Neural cell (in vitro differentiated cells): ENCODE data around the gene CWC27. TPM values are rescaled to one million over a fixed set of nuclear protein-coding genes. Genes with fewer than 3 reads are reported as not detected.

Source experiments
- H2AFZ ChIP-seq: fragments of 200-600, 300-800 bp; sonication (generic), shearing (Covaris generic); 2 replicates; pipeline ENCODE4 v1.6.0; 2014; ENCODE audit warnings: low read depth, mild to moderate bottlenecking, antibody characterized with exemption, low read length, moderate library complexity
- H3F3A ChIP-seq: fragments of 200-600 bp; shearing (Covaris generic); 2 replicates; pipeline ENCODE4 v1.6.1; 2016; ENCODE audit warnings: mild to moderate bottlenecking, moderate library complexity, mixed read lengths, antibody characterized with exemption, low read length; ENCODE audit not compliant: insufficient read depth, poor library complexity, severe bottlenecking
- H3K27ac ChIP-seq: fragments of 200-600, 300-800 bp; sonication (generic), shearing (Covaris generic); 2 replicates; pipeline ENCODE4 v1.5.1; 2014; ENCODE audit warnings: mild to moderate bottlenecking, low read length, moderate library complexity
- H3K27me3 ChIP-seq: fragments of 300-800, 200-600 bp; sonication (generic), shearing (Covaris generic); 2 replicates; pipeline ENCODE4 v1.6.0; 2014; ENCODE audit warnings: mild to moderate bottlenecking, low read depth, low read length, moderate library complexity; ENCODE audit not compliant: insufficient read depth
- H3K36me3 ChIP-seq: fragments of 300-800, 200-600 bp; sonication (generic), shearing (Covaris generic); 2 replicates; pipeline ENCODE4 v1.5.1; 2014; ENCODE audit warnings: mild to moderate bottlenecking, antibody characterized with exemption, low read length, moderate library complexity; ENCODE audit not compliant: insufficient read depth
- H3K4me2 ChIP-seq: fragments of 300-800, 200-600 bp; sonication (generic), shearing (Covaris generic); 2 replicates; pipeline ENCODE4 v1.6.0; 2014; ENCODE audit warnings: mild to moderate bottlenecking, low read length
- H3K4me3 ChIP-seq: fragments of 300-800, 200-600 bp; sonication (generic), shearing (Covaris generic); 2 replicates; pipeline ENCODE4 v1.5.1; 2014; ENCODE audit warnings: mild to moderate bottlenecking, low read length, moderate library complexity
- H3K79me2 ChIP-seq: fragments of 200-600 bp; shearing (Covaris generic); replicated peaks from 2 replicates; pipeline ENCODE4 v1.6.0; 2014; ENCODE audit warnings: mild to moderate bottlenecking, low read length, moderate library complexity; ENCODE audit not compliant: insufficient read depth
- H3K9ac ChIP-seq: fragments of 300-800, 200-600 bp; sonication (generic), shearing (Covaris generic); 2 replicates; pipeline ENCODE4 v1.6.1; 2016; ENCODE audit warnings: mild to moderate bottlenecking, low read length, mixed read lengths
- H3K9me2 ChIP-seq: fragments of 200-600 bp; shearing (Covaris generic); 2 replicates; pipeline ENCODE4 v1.6.1; 2016; ENCODE audit warnings: mild to moderate bottlenecking, low read length, mixed read lengths; ENCODE audit not compliant: insufficient read depth
- H3K9me3 ChIP-seq: fragments of 200-600, 300-800 bp; sonication (generic), shearing (Covaris generic); 2 replicates; pipeline ENCODE4 v1.6.1; 2016; ENCODE audit warnings: mild to moderate bottlenecking, mixed run types, low read length, moderate library complexity, mixed read lengths
- H4K20me1 ChIP-seq: fragments of 200-600 bp; shearing (Covaris generic); 2 replicates; pipeline ENCODE4 v1.6.1; 2016; ENCODE audit warnings: mild to moderate bottlenecking, mixed run types; ENCODE audit not compliant: insufficient read depth
- EP300 ChIP-seq: fragments of 450-650 bp; conservative IDR thresholded peaks from 2 replicates; pipeline ENCODE4 v1.6.1; 2014; ENCODE audit warnings: antibody characterized with exemption, mild to moderate bottlenecking, moderate library complexity; ENCODE audit not compliant: poor library complexity, severe bottlenecking
- EZH2 ChIP-seq: fragments of 200-600, 300-800 bp; shearing (Covaris generic), sonication (generic); IDR thresholded peaks from 2 replicates; pipeline ENCODE4 v1.6.1; 2014; ENCODE audit warnings: antibody characterized with exemption, low read length, borderline replicate concordance, mild to moderate bottlenecking; ENCODE audit not compliant: insufficient read depth, poor library complexity, severe bottlenecking
- MXI1 ChIP-seq: fragments of 450-650 bp; conservative IDR thresholded peaks from 2 replicates; pipeline ENCODE4 v1.6.1; 2014; ENCODE audit warnings: antibody characterized with exemption, mild to moderate bottlenecking; ENCODE audit not compliant: poor library complexity, severe bottlenecking
- POLR2AphosphoS5 ChIP-seq: IDR thresholded peaks from 2 replicates; pipeline ENCODE4 v1.6.1; 2012
- RAD21 ChIP-seq: fragments of 450-650 bp; conservative IDR thresholded peaks from 2 replicates; pipeline ENCODE4 v1.6.1; 2014; ENCODE audit warnings: antibody characterized with exemption, mild to moderate bottlenecking, moderate library complexity
- SMC3 ChIP-seq: fragments of 450-650 bp; conservative IDR thresholded peaks from 2 replicates; pipeline ENCODE4 v1.6.1; 2014; ENCODE audit warnings: antibody characterized with exemption, mild to moderate bottlenecking, moderate library complexity; ENCODE audit not compliant: poor library complexity
- TAF1 ChIP-seq: IDR thresholded peaks from 2 replicates; pipeline ENCODE4 v1.6.1; 2012; ENCODE audit warnings: low read depth
- polyA plus RNA-seq: library from polyadenylated mRNA; depleted of rRNA; stranded (reverse); fragments of >200 nt; gene quantifications from 2 replicates; pipeline ENCODE4 v1.2.3, GENCODE V29; 2014
- TF ChIP-seq, protein P1 (sequence below): fragments of 450-650 bp; IDR thresholded peaks from 2 replicates; pipeline ENCODE4 v1.5.1; 2014; ENCODE audit warnings: antibody characterized with exemption, mild to moderate bottlenecking, moderate library complexity; ENCODE audit not compliant: poor library complexity, severe bottlenecking
- TF ChIP-seq, protein P2 (sequence below): IDR thresholded peaks from 2 replicates; pipeline ENCODE4 v1.6.1; 2012; ENCODE audit warnings: borderline replicate concordance

CWC27 gene
- polyA plus RNA-seq, 1 donor from 2014 or later: 26.2 TPM

DNA sequence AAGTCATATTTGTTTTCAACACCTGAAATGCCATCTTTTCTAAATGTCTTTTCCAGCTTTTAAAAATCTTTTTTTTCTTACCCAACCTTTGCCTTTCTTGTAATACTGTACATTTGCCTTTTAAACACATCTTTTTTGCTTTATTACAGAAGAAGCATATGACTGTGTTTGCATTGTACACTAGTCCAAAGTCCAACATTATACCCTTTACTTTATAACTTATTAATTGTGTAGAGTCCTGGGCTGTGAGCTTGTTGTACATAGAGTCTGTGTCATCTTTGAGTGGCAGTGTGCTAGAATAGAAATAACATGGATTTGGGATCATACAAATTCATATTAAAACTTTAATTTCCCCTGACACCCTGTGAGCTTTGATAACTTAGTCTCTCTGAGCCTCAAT is 23.7 kb downstream of the CWC27 start:
- Histone ChIP-seq H3K9me2 (no peaks in the 10 kb centered on the region), H3K36me3 (no peaks in the 10 kb centered on the region), H2AFZ (no peak overlapping the region), H3K27me3 (no peaks in the 10 kb centered on the region), H4K20me1 (no peaks in the 10 kb centered on the region), H3K4me3 (no peak overlapping the region), H3K9me3 (no peaks in the 10 kb centered on the region), H3K9ac (no peak overlapping the region), H3F3A (no peaks in the 10 kb centered on the region), H3K79me2 (no peaks in the 10 kb centered on the region), H3K4me2 (no peak overlapping the region), H3K27ac (no peak overlapping the region)
- TF ChIP-seq POLR2AphosphoS5 (no peak), RAD21 (no peak), EZH2 (no peak), TAF1 (no peak), MXI1 (no peak), SMC3 (no peak), EP300 (no peak)
- TF ChIP-seq, protein P1, sequence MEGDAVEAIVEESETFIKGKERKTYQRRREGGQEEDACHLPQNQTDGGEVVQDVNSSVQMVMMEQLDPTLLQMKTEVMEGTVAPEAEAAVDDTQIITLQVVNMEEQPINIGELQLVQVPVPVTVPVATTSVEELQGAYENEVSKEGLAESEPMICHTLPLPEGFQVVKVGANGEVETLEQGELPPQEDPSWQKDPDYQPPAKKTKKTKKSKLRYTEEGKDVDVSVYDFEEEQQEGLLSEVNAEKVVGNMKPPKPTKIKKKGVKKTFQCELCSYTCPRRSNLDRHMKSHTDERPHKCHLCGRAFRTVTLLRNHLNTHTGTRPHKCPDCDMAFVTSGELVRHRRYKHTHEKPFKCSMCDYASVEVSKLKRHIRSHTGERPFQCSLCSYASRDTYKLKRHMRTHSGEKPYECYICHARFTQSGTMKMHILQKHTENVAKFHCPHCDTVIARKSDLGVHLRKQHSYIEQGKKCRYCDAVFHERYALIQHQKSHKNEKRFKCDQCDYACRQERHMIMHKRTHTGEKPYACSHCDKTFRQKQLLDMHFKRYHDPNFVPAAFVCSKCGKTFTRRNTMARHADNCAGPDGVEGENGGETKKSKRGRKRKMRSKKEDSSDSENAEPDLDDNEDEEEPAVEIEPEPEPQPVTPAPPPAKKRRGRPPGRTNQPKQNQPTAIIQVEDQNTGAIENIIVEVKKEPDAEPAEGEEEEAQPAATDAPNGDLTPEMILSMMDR: no peak
- TF ChIP-seq, protein P2, sequence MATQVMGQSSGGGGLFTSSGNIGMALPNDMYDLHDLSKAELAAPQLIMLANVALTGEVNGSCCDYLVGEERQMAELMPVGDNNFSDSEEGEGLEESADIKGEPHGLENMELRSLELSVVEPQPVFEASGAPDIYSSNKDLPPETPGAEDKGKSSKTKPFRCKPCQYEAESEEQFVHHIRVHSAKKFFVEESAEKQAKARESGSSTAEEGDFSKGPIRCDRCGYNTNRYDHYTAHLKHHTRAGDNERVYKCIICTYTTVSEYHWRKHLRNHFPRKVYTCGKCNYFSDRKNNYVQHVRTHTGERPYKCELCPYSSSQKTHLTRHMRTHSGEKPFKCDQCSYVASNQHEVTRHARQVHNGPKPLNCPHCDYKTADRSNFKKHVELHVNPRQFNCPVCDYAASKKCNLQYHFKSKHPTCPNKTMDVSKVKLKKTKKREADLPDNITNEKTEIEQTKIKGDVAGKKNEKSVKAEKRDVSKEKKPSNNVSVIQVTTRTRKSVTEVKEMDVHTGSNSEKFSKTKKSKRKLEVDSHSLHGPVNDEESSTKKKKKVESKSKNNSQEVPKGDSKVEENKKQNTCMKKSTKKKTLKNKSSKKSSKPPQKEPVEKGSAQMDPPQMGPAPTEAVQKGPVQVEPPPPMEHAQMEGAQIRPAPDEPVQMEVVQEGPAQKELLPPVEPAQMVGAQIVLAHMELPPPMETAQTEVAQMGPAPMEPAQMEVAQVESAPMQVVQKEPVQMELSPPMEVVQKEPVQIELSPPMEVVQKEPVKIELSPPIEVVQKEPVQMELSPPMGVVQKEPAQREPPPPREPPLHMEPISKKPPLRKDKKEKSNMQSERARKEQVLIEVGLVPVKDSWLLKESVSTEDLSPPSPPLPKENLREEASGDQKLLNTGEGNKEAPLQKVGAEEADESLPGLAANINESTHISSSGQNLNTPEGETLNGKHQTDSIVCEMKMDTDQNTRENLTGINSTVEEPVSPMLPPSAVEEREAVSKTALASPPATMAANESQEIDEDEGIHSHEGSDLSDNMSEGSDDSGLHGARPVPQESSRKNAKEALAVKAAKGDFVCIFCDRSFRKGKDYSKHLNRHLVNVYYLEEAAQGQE: no peak

DNA sequence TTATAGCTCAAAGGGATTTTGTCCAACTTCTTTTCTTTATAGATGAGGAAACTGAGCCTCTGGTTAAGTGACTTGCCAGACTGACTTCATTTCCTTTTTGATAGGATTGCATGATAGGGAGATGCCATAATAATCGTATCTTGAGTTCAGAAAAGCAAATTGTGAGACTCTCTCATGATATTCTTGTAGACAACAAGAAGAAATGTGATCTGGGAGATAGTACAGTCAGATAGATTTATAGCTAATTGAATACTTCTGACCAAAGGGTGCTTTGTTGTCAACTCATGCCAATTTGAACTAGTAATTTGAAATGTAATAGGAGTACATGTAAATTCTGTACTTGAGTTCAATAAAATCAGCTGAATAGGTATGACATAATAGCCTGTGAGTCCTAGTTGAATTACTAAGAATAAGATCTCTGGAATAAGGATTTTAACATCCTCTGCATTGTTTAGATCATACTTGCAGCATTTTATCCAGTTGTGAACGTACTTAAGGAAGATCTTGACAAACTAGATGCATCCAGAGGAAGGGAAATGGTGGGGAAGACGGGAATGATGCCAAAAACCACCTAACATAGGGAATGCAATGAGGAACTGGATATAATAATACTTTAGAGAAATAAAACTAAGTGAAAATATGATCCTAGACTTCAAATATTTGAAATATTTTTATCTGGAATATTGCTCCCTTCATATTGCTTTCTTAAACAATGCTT is 25.5 kb downstream of the CWC27 start:
- no peak overlapping the region for H3K9ac ChIP-seq

More for the DNA sequence above, 25.5 kb downstream of the CWC27 start:
- Histone ChIP-seq H3K27ac (no peak overlapping the region), H3K9me2 (no peaks in the 10 kb centered on the region), H3K36me3 (no peaks in the 10 kb centered on the region), H3K27me3 (no peaks in the 10 kb centered on the region), H3K9me3 (no peaks in the 10 kb centered on the region), H4K20me1 (no peaks in the 10 kb centered on the region), H3K4me3 (no peak overlapping the region), H3K79me2 (no peaks in the 10 kb centered on the region), H3F3A (no peaks in the 10 kb centered on the region), H2AFZ (no peak overlapping the region), H3K4me2 (no peak overlapping the region)
- TF ChIP-seq, protein P1: no peak
- TF ChIP-seq POLR2AphosphoS5 (no peak), SMC3 (no peak), EP300 (no peak), TAF1 (no peak), RAD21 (no peak), EZH2 (no peak), MXI1 (no peak)
- TF ChIP-seq, protein P2: no peak
